VCaP (cell line): ENCODE measurements around the gene SCN11A.
"Not testable (repeated sequence)": the region's sequence is repeated elsewhere in the genome, so short reads cannot be mapped to it uniquely, and the experiment has no call there.

Source experiments
- H3K27ac ChIP-seq: fragments of 450-650 bp; 2 replicates; pipeline ENCODE4 v1.5.1; 2017
- TF ChIP-seq, protein P1 (sequence below): fragments of 450-650 bp; conservative IDR thresholded peaks from 2 replicates; pipeline ENCODE4 v1.5.1; 2017; ENCODE audit warnings: mild to moderate bottlenecking, moderate library complexity

The SCN11A gene

DNA sequence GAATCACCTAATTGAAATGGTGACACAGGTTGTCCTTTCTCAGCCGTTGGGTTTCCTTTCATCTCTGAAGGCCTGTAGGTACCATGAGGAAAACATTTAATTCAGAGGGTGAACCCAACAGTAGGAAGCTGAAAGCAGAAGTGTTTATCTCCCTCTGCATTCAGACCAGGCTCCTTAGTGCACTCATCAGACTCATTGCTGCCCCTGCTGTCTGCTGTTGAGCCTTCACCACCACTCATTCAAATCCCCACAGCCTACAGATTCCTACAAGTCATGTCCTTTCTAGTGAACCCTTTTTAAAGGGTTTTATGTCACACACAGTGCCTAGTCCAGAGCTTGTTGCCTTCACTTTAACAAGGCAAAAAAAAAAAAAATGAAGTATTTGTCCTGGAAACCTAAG, 13.5 kb upstream of the SCN11A start:
- TF ChIP-seq, protein P1, sequence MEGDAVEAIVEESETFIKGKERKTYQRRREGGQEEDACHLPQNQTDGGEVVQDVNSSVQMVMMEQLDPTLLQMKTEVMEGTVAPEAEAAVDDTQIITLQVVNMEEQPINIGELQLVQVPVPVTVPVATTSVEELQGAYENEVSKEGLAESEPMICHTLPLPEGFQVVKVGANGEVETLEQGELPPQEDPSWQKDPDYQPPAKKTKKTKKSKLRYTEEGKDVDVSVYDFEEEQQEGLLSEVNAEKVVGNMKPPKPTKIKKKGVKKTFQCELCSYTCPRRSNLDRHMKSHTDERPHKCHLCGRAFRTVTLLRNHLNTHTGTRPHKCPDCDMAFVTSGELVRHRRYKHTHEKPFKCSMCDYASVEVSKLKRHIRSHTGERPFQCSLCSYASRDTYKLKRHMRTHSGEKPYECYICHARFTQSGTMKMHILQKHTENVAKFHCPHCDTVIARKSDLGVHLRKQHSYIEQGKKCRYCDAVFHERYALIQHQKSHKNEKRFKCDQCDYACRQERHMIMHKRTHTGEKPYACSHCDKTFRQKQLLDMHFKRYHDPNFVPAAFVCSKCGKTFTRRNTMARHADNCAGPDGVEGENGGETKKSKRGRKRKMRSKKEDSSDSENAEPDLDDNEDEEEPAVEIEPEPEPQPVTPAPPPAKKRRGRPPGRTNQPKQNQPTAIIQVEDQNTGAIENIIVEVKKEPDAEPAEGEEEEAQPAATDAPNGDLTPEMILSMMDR, result peak; percentile 59
- no peak overlapping the region for H3K27ac ChIP-seq

DNA sequence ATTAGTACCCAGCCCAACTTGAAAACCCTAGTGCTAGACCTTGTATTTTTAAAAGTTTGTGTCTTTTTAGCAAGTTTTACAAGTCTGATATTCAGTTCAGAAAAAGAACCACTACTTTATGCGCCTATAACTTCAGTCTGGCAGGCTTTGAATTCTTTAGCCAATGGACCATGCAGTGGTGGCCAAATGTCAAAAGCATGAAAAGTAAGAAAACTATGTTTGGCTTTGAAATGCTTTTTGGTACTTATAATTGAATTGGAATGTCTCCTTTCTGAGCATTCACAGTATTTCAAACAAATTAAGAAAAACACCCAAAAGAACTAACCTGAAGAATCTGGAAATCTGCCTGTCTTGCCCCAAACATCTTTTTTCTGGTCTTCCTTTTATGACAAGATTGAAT, 12.9 kb upstream of the SCN11A start:
- TF ChIP-seq, protein P1, result no peak
- no peak overlapping the region for H3K27ac ChIP-seq

DNA sequence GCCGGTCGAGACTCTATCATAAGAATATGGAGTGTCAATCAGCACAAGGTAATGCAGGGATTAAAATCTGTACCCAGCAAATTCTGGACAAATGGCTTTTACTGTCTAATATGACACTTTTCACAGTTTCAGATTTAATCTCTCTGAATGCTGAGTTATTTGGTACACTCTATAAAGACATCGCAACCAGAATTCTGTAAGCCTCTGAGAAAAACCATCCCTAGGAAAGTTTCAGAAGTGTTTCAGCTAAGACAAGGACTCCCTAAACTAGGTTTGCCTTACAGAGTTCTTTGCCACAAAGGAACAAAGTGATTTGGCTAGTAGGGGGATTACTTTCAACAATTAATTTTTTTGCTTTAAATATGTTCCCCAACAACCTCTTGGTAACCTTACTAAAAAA, 11.4 kb upstream of the SCN11A start:
- TF ChIP-seq, protein P1, result no peak
- no peak overlapping the region for H3K27ac ChIP-seq

DNA sequence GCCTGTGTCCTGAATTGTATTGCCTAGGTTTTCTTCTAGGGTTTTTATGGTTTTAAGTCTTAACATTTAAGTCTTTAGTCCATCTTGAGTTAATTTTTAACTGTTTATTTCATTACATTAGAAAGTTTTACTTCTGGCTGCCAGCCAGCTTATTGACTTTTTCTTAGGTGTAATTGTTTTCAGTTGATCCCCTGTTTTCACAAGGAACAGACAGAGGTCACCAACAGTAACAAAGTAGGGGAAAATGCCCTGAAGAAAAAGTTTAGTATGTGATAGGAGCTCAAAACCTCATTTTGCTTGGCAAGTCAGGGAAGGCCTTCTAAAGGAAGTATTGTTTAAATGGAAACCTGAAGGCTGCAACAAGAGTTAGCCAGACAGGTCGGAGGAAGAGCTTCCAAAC, 10.4 kb upstream of the SCN11A start:
- TF ChIP-seq, protein P1, result no peak
- H3K27ac ChIP-seq, result no peak overlapping the region

DNA sequence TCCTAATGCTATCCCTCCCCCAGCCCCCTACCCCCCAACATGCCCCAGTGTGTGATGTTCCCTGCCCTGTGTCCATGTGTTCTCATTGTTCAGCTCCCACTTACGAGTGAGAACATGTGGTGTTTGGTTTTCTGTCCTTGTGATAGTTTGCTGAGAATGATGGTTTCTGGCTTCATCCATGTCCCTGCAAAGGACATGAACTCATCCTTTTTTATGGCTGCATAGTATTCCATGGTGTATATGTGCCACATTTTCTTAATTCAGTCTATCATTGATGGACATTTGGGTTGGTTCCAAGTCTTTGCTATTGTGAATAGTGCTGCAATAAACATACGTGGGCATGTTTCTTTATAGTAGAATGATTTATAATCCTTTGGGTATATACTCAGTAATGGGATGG, 9.5 kb upstream of the SCN11A start:
- H3K27ac ChIP-seq, result not testable (repeated sequence)

DNA sequence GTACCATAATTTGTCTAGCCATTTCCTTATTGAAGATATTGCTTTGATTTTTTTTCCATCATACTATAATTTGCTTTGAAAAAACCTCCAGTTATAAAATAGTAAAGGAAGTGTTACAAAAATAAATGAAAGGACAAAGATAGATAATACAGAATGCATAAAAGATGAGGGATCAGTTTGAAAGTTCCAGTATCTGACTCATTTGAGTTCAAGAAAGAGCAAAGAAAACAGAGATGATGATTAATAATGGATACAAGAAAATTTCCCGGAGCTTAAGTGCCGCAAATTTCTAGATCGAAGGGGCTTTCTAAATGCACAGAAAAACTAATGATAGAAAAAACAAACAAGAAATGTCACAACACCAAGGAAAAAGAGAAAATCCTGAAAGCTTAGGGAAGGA, 4.4 kb upstream of the SCN11A start:
- no peak overlapping the region for H3K27ac ChIP-seq
- TF ChIP-seq, protein P1, result no peak

DNA sequence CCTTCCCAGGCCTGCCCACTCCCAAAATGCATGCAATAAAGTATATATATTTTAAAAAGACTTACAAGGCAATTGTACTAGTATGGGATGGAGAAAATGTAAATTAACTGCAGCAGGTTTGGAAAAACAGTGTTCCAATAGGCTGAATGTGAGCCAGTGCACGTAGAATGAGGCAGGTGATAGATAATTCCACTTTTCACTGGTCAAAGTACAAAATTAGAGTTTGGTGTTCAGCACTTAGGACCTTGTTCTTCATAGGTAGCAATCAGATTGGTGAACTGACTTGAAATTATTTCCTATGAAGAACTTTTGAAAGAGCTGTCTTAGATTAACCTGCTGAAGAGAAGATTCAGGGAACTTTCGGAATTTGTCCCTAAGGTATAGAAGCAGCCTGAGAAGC, 2.0 kb upstream of the SCN11A start:
- TF ChIP-seq, protein P1, result no peak
- H3K27ac ChIP-seq, result no peak overlapping the region

DNA sequence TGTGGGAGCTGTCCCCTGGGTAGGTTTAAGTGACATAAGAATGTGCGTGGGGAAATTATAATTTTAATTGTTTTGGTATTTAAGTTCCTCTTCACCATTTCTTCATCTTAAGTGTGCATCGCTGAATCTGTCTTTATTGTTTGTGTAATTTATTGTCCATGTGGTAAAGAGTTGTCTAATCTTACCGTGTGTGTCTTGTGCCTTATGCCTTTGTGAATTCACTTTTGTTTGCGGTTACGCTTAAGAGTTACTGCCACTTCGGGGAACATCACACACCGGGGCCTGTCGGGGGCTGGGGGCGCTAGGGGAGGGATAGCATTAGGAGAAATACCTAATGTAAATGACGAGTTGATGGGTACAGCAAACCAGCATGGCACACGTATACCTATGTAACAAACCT, 839 bp upstream of the SCN11A start:
- peak overlapping the region; percentile 94 for H3K27ac ChIP-seq
- TF ChIP-seq, protein P1, result no peak
